Mesothelial cell of epicardium (in vitro differentiated cells): ENCODE measurements around the gene HNRNPA3. TPM values are rescaled to one million over a fixed set of nuclear protein-coding genes. Genes with fewer than 3 reads are reported as not detected.
"Not testable (repeated sequence)": the region's sequence is repeated elsewhere in the genome, so short reads cannot be mapped to it uniquely, and the experiment has no call there.

Experiments used
- DNase-seq, 2 experiments: peaks; one replicate each; pipeline ENCODE4 v3.0.0; 2021; ENCODE audit warnings: low spot score in 2 of 2; ENCODE audit not compliant: unreplicated experiment in 2 of 2
- H3K27ac Mint-ChIP-seq: 2 replicates; pipeline ENCODE4 v1.8.0; 2021; ENCODE audit warnings: mixed read lengths
- H3K27me3 Mint-ChIP-seq: 2 replicates; pipeline ENCODE4 v1.8.0; 2021; ENCODE audit warnings: low read depth, mixed read lengths
- H3K36me3 Mint-ChIP-seq: 2 replicates; pipeline ENCODE4 v1.8.0; 2021; ENCODE audit warnings: mixed read lengths
- H3K4me1 Mint-ChIP-seq: 2 replicates; pipeline ENCODE4 v1.8.0; 2021; ENCODE audit warnings: mixed read lengths
- H3K4me3 Mint-ChIP-seq: 2 replicates; pipeline ENCODE4 v1.8.0; 2021; ENCODE audit warnings: mild to moderate bottlenecking, moderate library complexity, mixed read lengths
- H3K9me3 Mint-ChIP-seq: 2 replicates; pipeline ENCODE4 v1.8.0; 2021; ENCODE audit warnings: mixed read lengths
- CTCF ChIP-seq: fragments of 200-600 bp; sonication (generic); IDR thresholded peaks from one replicate; pipeline ENCODE4 v1.5.0; 2021; ENCODE audit warnings: antibody characterized with exemption; ENCODE audit not compliant: unreplicated experiment
- total RNA-seq: library from RNA; stranded (reverse); gene quantifications from 3 replicates; pipeline ENCODE4 v1.2.1, GENCODE V29; 2021

Gene HNRNPA3
- total RNA-seq, 1 donor from 2014 or later = 264 TPM

GRCh38 chr2:177195194-177195593 lies 17.4 kb upstream of the HNRNPA3 start:
- H3K36me3 Mint-ChIP-seq = no peaks in the 10 kb centered on the region
- H3K27me3 Mint-ChIP-seq = no peaks in the 10 kb centered on the region
- TF ChIP-seq CTCF = no peak
- no peak for DNase-seq
- no peaks in the 10 kb centered on the region for H3K4me1 Mint-ChIP-seq
- no peaks in the 10 kb centered on the region for H3K9me3 Mint-ChIP-seq
- H3K4me3 Mint-ChIP-seq = no peak overlapping the region
- no peak overlapping the region for H3K27ac Mint-ChIP-seq

DNA sequence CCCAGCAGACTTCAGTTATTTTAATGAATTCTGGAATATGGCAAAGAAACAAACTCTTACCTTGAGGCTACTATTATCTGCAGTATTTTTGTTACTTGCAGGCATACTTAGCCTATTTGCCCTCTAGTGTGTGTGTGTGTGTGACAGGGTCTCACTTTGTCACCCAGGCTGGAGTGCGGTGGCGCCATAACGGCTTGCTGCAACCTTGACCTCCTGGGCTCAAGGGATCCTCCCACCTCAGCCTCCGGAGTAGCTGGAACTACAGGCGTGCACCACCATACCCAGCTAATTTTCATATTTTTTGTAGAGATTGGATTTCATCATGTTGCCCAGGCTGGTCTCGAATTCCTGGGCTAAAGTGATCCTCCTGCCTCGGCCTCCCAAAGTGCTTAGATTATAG lies 12.2 kb upstream of the HNRNPA3 start:
- H3K27ac Mint-ChIP-seq, H3K9me3 Mint-ChIP-seq, DNase-seq, H3K36me3 Mint-ChIP-seq, H3K4me3 Mint-ChIP-seq, H3K27me3 Mint-ChIP-seq, H3K4me1 Mint-ChIP-seq: not testable (repeated sequence)

- no peak for TF ChIP-seq CTCF
- Mint-ChIP-seq H3K27me3 (no peaks in the 10 kb centered on the region), H3K4me3 (no peak overlapping the region), H3K4me1 (peaks cover 5% of the 10 kb centered on the region), H3K9me3 (no peaks in the 10 kb centered on the region), H3K36me3 (no peaks in the 10 kb centered on the region), H3K27ac (no peak overlapping the region)
- no peak for DNase-seq
Measured at GRCh38 chr2:177201919-177202346, 10.7 kb upstream of the HNRNPA3 start.

GRCh38 chr2:177204417-177204816 lies 8.2 kb upstream of the HNRNPA3 start:
- H3K27ac Mint-ChIP-seq = peak overlapping the region; percentile 28
- H3K4me3 Mint-ChIP-seq = no peak overlapping the region
- TF ChIP-seq CTCF = no peak
- H3K36me3 Mint-ChIP-seq = no peaks in the 10 kb centered on the region
- no peaks in the 10 kb centered on the region for H3K27me3 Mint-ChIP-seq
- no peaks in the 10 kb centered on the region for H3K9me3 Mint-ChIP-seq
- no peak for DNase-seq
- peaks cover 5% of the 10 kb centered on the region for H3K4me1 Mint-ChIP-seq

DNA sequence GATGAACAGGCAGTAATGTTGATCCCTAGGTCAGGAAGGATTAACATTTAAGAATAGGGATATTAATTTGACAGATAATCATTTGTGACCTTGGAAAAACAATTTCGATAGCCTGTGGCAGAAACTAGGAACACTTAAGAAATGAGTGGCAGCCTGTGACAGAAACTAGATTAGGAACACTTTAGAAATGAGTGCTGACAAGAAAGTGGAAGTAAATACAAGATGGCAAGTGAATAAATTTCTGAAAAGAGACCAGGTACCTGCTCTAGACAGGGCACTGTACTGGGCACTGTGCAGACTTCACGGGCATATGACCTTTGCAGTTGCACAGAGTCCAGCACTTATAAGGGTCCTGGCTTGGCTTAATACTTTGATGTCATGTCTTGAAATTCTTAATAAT lies 5.5 kb upstream of the HNRNPA3 start:
- no peaks in the 10 kb centered on the region for H3K36me3 Mint-ChIP-seq
- DNase-seq = no peak
- TF ChIP-seq CTCF = no peak
- no peaks in the 10 kb centered on the region for H3K27me3 Mint-ChIP-seq
- no peaks in the 10 kb centered on the region for H3K9me3 Mint-ChIP-seq
- H3K4me1 Mint-ChIP-seq = peaks cover 18% of the 10 kb centered on the region
- no peak overlapping the region for H3K27ac Mint-ChIP-seq
- H3K4me3 Mint-ChIP-seq = no peak overlapping the region

- no peak for TF ChIP-seq CTCF
- H3K9me3 Mint-ChIP-seq = no peaks in the 10 kb centered on the region
Measured at GRCh38 chr2:177211169-177211568, 1.4 kb upstream of the HNRNPA3 start.

More at GRCh38 chr2:177211169-177211568, 1.4 kb upstream of the HNRNPA3 start:
- peak overlapping the region; percentile 88 for H3K4me3 Mint-ChIP-seq
- H3K27me3 Mint-ChIP-seq = no peaks in the 10 kb centered on the region
- no peak for DNase-seq
- H3K27ac Mint-ChIP-seq = peak overlapping the region; percentile 100
- H3K4me1 Mint-ChIP-seq = peaks cover 44% of the 10 kb centered on the region
- H3K36me3 Mint-ChIP-seq = peaks cover 8% of the 10 kb centered on the region
